Putamen (tissue), 1 donor: Measurements from ENCODE around the gene CLDN9.
A peak's percentile ranks its signal among the peaks of the same experiment; 100 is the strongest.

Experiments
- DNase-seq: peaks from one replicate; pipeline ENCODE4 v3.0.0-alpha.2; 2016; ENCODE audit warnings: low spot score

The CLDN9 gene

GRCh38 chr16:3019594-3020246, 7.0 kb downstream of the CLDN9 start:
- no peak for DNase-seq

GRCh38 chr16:3020247-3020603, 7.5 kb downstream of the CLDN9 start, which contains the start of gene TNFRSF12A:
TSS of gene TNFRSF12A (plus strand) at chr16:3020368. CDS start at chr16:3020398, 30 bp downstream.
- DNase-seq: no peak

GRCh38 chr16:3020604-3021448, 8.1 kb downstream of the CLDN9 start:
- DNase-seq: no peak

- DNase-seq: no peak
Measured at GRCh38 chr16:3021449-3022207, 8.9 kb downstream of the CLDN9 start.

GRCh38 chr16:3022208-3022683, 9.5 kb downstream of the CLDN9 start:
- peak; percentile 74 for DNase-seq

- no peak for DNase-seq
Measured at GRCh38 chr16:3022684-3023414, 10.1 kb downstream of the CLDN9 start.

GRCh38 chr16:3023415-3023668, 10.6 kb downstream of the CLDN9 start:
- DNase-seq: peak; percentile 53

GRCh38 chr16:3023669-3024478, 11.2 kb downstream of the CLDN9 start, which contains the start of the genes HCFC1R1 and THOC6:
TSS of gene HCFC1R1 (minus strand) at chr16:3023942. CDS start at chr16:3023941, 1 bp downstream.
TSS of gene THOC6 (plus strand) at chr16:3024035. CDS start at chr16:3024327, 292 bp downstream.
- DNase-seq: peak; percentile 97

- DNase-seq: no peak
Measured at GRCh38 chr16:3025032-3026002, 12.6 kb downstream of the CLDN9 start.

- DNase-seq: no peak
Measured at GRCh38 chr16:3026003-3026378, 13.3 kb downstream of the CLDN9 start.

- no peak for DNase-seq
Measured at GRCh38 chr16:3026609-3027488, 14.1 kb downstream of the CLDN9 start.

- DNase-seq: no peak
Measured at GRCh38 chr16:3027489-3027795, 14.7 kb downstream of the CLDN9 start.

- DNase-seq: peak; percentile 68
Measured at GRCh38 chr16:3027983-3028715, 15.4 kb downstream of the CLDN9 start.

- no peak for DNase-seq
Measured at GRCh38 chr16:3028716-3029319, 16.1 kb downstream of the CLDN9 start.

- DNase-seq: no peak
Measured at GRCh38 chr16:3029491-3030221, 16.9 kb downstream of the CLDN9 start.

- DNase-seq: no peak
Measured at GRCh38 chr16:3030222-3031212, 17.8 kb downstream of the CLDN9 start.
